GM12874 (cell line): ENCODE measurements around the gene FRMD4B.

Source experiments
- CTCF ChIP-seq: IDR thresholded peaks from 2 replicates; pipeline ENCODE4 v1.5.1; 2011; ENCODE audit warnings: low read depth, mild to moderate bottlenecking, control low read depth, low read length, moderate library complexity; ENCODE audit not compliant: insufficient read depth

The FRMD4B gene

DNA sequence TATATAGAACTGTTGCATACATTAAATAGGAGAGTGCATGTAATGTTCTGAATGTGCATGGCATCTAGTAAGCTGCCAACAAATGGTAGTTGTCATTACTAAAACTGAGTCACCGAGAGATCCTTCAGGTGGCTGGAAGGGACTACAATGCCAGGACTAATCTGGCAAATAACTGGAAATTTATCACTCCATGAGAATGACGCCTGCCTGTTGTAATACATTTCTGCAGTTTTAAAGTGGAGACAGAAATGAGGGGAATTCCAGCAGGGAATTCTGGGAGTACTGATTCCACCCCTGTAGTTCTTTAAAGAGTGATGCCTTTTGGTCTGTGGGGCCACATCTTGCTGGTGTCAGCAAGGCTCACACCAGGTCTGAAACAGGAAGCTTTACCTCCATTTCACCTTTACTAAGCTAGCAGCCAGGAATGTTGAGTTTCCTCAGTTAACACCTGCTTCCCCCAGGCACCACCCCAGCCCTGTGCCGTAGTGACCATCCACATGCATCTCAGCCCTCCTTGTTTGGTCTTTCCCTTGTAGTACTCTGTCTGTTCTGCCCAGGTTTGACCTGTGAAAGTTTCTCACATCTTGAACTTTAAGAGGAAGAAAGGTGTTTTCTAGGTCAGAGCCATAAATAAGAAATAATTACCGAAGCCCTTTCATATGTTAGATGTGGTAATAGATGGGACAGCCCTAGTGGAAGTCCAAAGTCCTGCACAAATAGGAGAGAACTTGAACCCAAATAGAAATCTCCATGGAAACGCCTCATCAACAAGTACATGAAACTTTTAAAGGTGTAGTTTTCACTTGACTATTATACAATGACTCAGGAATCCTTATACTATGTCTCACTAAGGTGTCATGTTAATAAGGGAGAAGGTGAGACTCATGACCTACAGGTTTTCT is 206.8 kb downstream of the FRMD4B start:
- no peak for TF ChIP-seq CTCF

- no peak for TF ChIP-seq CTCF
These were observed 207.8 kb downstream of the FRMD4B start for GRCh38 chr3:69178082-69178481.

DNA sequence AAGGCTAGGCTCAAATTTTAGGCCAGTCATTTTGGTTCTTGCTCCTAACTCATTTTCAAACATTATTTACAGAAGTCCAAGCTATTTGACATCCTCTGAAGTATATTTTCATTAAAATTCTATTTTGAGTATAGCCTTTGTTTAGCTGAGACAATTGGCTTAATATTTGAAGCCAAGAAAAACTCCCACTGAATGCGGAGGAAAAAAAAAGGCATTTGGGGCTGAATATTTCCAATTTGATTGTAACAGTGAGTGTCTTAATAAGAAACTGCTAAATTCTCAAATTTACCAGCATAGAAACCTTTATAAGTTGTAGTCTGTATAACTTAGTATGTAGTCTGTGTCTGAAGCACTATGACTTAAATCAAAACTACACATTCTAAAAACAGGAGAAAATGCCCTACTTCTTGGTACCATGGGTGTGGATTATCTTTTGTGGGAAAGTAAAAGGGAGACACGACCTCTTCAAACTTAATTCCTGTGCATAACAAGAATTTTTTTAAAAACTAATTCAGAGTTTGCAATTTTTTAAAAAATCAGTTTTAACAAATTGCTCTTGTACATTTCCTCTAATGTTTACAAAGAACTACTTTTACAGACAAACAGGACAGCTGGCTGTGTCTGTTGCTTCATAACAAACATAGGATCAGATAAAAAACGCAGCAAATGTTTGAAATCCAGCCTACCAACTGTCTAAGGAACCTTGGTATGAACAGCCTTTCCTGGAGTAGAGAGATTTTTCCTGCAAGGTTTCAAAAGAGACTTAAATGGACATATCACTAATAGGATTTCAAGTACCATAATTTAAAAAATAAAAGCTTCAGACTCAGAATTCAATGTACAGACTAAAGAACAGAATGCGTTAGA is 210.8 kb downstream of the FRMD4B start:
- no peak for TF ChIP-seq CTCF

- TF ChIP-seq CTCF, result no peak
These were observed 211.4 kb downstream of the FRMD4B start for GRCh38 chr3:69174445-69174844.

GRCh38 chr3:69172058-69172457 is 213.8 kb downstream of the FRMD4B start:
- no peak for TF ChIP-seq CTCF

DNA sequence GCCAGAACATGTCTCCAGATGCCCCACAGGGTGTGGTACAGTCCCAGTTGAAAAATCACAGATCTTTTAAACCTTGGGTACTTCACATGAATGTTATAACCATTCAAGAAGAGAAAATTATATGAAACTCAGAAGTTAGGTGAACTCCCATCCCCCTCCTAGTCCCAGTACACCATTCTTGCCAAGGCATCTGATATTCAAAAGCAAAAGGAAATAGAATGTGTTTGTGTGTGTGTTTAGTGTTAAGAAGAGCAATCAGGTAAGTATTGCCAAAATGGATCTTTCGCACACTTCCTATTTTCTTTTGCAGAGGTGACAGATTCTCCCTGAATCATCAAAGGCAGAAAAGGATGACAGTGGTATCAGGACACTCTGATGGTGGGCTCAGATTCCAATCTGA is 219.4 kb downstream of the FRMD4B start:
- no peak for TF ChIP-seq CTCF

DNA sequence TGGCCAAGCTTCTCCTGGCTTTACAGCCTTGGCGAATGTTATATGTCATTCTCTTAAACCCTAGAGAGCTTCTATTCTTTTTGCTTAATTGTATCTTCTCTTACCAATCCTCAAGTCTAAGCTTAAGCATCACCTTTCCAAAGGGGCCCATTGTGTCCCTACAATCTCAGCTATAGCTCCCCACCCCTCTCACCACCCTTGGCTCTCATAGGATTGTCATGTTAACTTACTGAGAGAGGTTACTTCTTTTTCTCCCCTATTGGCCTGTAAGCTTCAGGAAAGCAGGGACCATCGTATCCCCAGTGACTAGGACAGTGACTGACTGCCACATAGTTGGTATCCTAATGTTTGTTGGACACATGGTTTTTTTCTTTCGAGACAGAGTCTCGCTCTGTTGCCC is 220.1 kb downstream of the FRMD4B start:
- no peak for TF ChIP-seq CTCF
